GM18519 (cell line): ENCODE results near the gene HDAC7.

ENCODE experiments used
- ATAC-seq: cut with Tn5 transposase; IDR thresholded peaks from one replicate; pipeline ENCODE4 v1.9.1; 2021; ENCODE audit warnings: mild to moderate bottlenecking, moderate library complexity; ENCODE audit not compliant: unreplicated experiment, low FRiP score

HDAC7 gene

GRCh38 chr12:47783024-47783755 is 36.5 kb downstream of the HDAC7 start:
- no peak for ATAC-seq

GRCh38 chr12:47782372-47782770 is 37.3 kb downstream of the HDAC7 start:
- ATAC-seq, result no peak

GRCh38 chr12:47781479-47782371 is 38.0 kb downstream of the HDAC7 start:
- ATAC-seq, result no peak

GRCh38 chr12:47779943-47780504 is 39.7 kb downstream of the HDAC7 start:
- ATAC-seq, result no peak

GRCh38 chr12:47779301-47779942 is 40.3 kb downstream of the HDAC7 start:
- ATAC-seq, result peak; percentile 68

- no peak for ATAC-seq
These were observed 40.8 kb downstream of the HDAC7 start for GRCh38 chr12:47778881-47779280.

- no peak for ATAC-seq
These were observed 41.8 kb downstream of the HDAC7 start for GRCh38 chr12:47777741-47778558.

- ATAC-seq, result no peak
These were observed 42.6 kb downstream of the HDAC7 start for GRCh38 chr12:47777151-47777550.

- ATAC-seq, result no peak
These were observed 43.1 kb downstream of the HDAC7 start for GRCh38 chr12:47776471-47777143.

- no peak for ATAC-seq
These were observed 44.4 kb downstream of the HDAC7 start for GRCh38 chr12:47775100-47775911.

- no peak for ATAC-seq
These were observed 45.0 kb downstream of the HDAC7 start for GRCh38 chr12:47774663-47775062.

GRCh38 chr12:47773858-47774580 is 45.7 kb downstream of the HDAC7 start:
- ATAC-seq, result no peak

GRCh38 chr12:47773062-47773857 is 46.4 kb downstream of the HDAC7 start, which contains the start of gene SLC48A1:
Gene SLC48A1, plus strand, starts transcription at chr12:47773238. Its CDS starts 67 bp downstream, at chr12:47773305.
- peak; percentile 60 for ATAC-seq

GRCh38 chr12:47772738-47773061 is 47.0 kb downstream of the HDAC7 start:
- ATAC-seq, result no peak

- ATAC-seq, result no peak
These were observed 47.5 kb downstream of the HDAC7 start for GRCh38 chr12:47772094-47772660.

- ATAC-seq, result no peak
These were observed 48.4 kb downstream of the HDAC7 start for GRCh38 chr12:47771304-47771703.
